Trophoblast cell (in vitro differentiated cells and primary cell): Measurements from ENCODE around the gene ERG28.
A peak's percentile ranks its signal among the peaks of the same experiment; 100 is the strongest.

Source experiments
- DNase-seq, 2 donors: peaks; one replicate each; pipeline ENCODE4 v3.0.0-alpha.2; 2016
- H2AFZ ChIP-seq: 2 replicates; pipeline ENCODE4 v1.6.1; 2013; ENCODE audit warnings: low read length, moderate library complexity, mild to moderate bottlenecking; ENCODE audit not compliant: insufficient read depth, poor library complexity
- H2AK5ac ChIP-seq: 2 replicates; pipeline ENCODE4 v1.6.1; 2013; ENCODE audit warnings: mild to moderate bottlenecking, low read length
- H2BK120ac ChIP-seq: 2 replicates; pipeline ENCODE4 v1.6.1; 2013; ENCODE audit warnings: low read length, mild to moderate bottlenecking, moderate library complexity; ENCODE audit not compliant: insufficient read depth, poor library complexity
- H2BK12ac ChIP-seq: 2 replicates; pipeline ENCODE4 v1.6.1; 2013; ENCODE audit warnings: mild to moderate bottlenecking, low read length, moderate library complexity
- H2BK5ac ChIP-seq: 2 replicates; pipeline ENCODE4 v1.6.1; 2013; ENCODE audit warnings: low read length, low read depth, moderate library complexity, mild to moderate bottlenecking; ENCODE audit not compliant: poor library complexity
- H3K14ac ChIP-seq: 2 replicates; pipeline ENCODE4 v1.6.1; 2013; ENCODE audit warnings: mild to moderate bottlenecking, low read length
- H3K18ac ChIP-seq: 2 replicates; pipeline ENCODE4 v1.6.1; 2013; ENCODE audit warnings: mild to moderate bottlenecking, low read length
- H3K23ac ChIP-seq: 2 replicates; pipeline ENCODE4 v1.6.1; 2013; ENCODE audit warnings: low read length
- H3K27ac ChIP-seq: 2 replicates; pipeline ENCODE4 v1.5.1; 2013; ENCODE audit warnings: low read depth, mild to moderate bottlenecking, inconsistent platforms, low read length, moderate library complexity
- H3K27me3 ChIP-seq: 2 replicates; pipeline ENCODE4 v1.6.1; 2013; ENCODE audit warnings: inconsistent platforms, mild to moderate bottlenecking, low read length, moderate library complexity; ENCODE audit not compliant: insufficient read depth
- H3K36me3 ChIP-seq, 2 experiments: 1 replicate in 1 of 2; 2 replicates in 1 of 2; pipeline ENCODE4 v1.6.1; 2013; ENCODE audit warnings: low read length in 2 of 2, mild to moderate bottlenecking in 2 of 2, moderate library complexity in 1 of 2; ENCODE audit not compliant: insufficient read depth in 2 of 2, control insufficient read depth in 1 of 2
- H3K4ac ChIP-seq: 2 replicates; pipeline ENCODE4 v1.6.1; 2013; ENCODE audit warnings: low read depth, mild to moderate bottlenecking, low read length, moderate library complexity
- H3K4me1 ChIP-seq, 2 experiments: 1 replicate in 1 of 2; 2 replicates in 1 of 2; pipeline ENCODE4 v1.6.1; 2013; ENCODE audit warnings: low read length in 2 of 2, mild to moderate bottlenecking in 2 of 2, moderate library complexity in 1 of 2; ENCODE audit not compliant: insufficient read depth in 2 of 2, control insufficient read depth in 1 of 2
- H3K4me2 ChIP-seq: 2 replicates; pipeline ENCODE4 v1.6.1; 2013; ENCODE audit warnings: inconsistent platforms, mild to moderate bottlenecking, low read length, moderate library complexity
- H3K4me3 ChIP-seq: 2 replicates; pipeline ENCODE4 v1.5.1; 2013; ENCODE audit warnings: mild to moderate bottlenecking, low read depth, low read length, inconsistent platforms
- H3K79me1 ChIP-seq: one replicate; pipeline ENCODE4 v1.6.1; 2013; ENCODE audit warnings: low read length
- H3K79me2 ChIP-seq: 2 replicates; pipeline ENCODE4 v1.6.1; 2013; ENCODE audit warnings: low read length, mild to moderate bottlenecking; ENCODE audit not compliant: control insufficient read depth, insufficient read depth, poor library complexity
- H3K9ac ChIP-seq: 2 replicates; pipeline ENCODE4 v1.6.1; 2013; ENCODE audit warnings: mild to moderate bottlenecking, low read length
- H3K9me3 ChIP-seq: 2 replicates; pipeline ENCODE4 v1.6.1; 2013; ENCODE audit warnings: low read depth, mild to moderate bottlenecking, control low read depth, inconsistent platforms, low read length; ENCODE audit not compliant: insufficient read depth
- H4K12ac ChIP-seq: 2 replicates; pipeline ENCODE4 v1.6.1; 2013; ENCODE audit warnings: low read depth, mild to moderate bottlenecking, low read length, moderate library complexity
- H4K8ac ChIP-seq: 2 replicates; pipeline ENCODE4 v1.6.1; 2013; ENCODE audit warnings: low read depth, mild to moderate bottlenecking, low read length, moderate library complexity
- H4K91ac ChIP-seq: one replicate; pipeline ENCODE4 v1.6.1; 2013; ENCODE audit warnings: low read depth, mild to moderate bottlenecking, low read length, moderate library complexity
- WGBS: extraction: QIAGEN DNeasy Blood & Tissue Kit; methylation state at CpG from one replicate; pipeline ENCODE4 v1.1.7; 2013; ENCODE audit warnings: missing lambda C conversion rate; ENCODE audit not compliant: insufficient read length, insufficient coverage; ENCODE audit errors: extremely low coverage; 5-methylcytosine and 5-hydroxymethylcytosine counted together

Gene ERG28

GRCh38 chr14:75610834-75611233 is 49.8 kb downstream of the ERG28 start:
- Histone ChIP-seq H3K9ac (no peak overlapping the region), H3K4me1 (peaks cover 10 to 18% of the 10 kb centered on the region in 2 experiments), H3K4me2 (no peak overlapping the region), H2AK5ac (no peak overlapping the region), H3K18ac (no peak overlapping the region), H3K9me3 (peaks cover 2% of the 10 kb centered on the region), H2AFZ (no peak overlapping the region), H3K23ac (no peak overlapping the region), H3K14ac (no peak overlapping the region), H3K4me3 (no peak overlapping the region), H2BK120ac (no peak overlapping the region), H4K91ac (no peak overlapping the region), H3K36me3 (no peaks in the 10 kb centered on the region), H4K12ac (no peak overlapping the region), H2BK5ac (no peak overlapping the region), H3K4ac (no peak overlapping the region), H3K27ac (no peak overlapping the region), H3K79me1 (no peaks in the 10 kb centered on the region), H2BK12ac (no peak overlapping the region), H3K79me2 (no peaks in the 10 kb centered on the region), H4K8ac (no peak overlapping the region), H3K27me3 (no peaks in the 10 kb centered on the region)
- peak; percentile 70 to 89 for DNase-seq
- WGBS, result no CpG with 5 or more reads among the region's 4 CpGs

GRCh38 chr14:75609606-75610475 is 50.8 kb downstream of the ERG28 start:
- peaks cover 2% of the 10 kb centered on the region for H3K9me3 ChIP-seq
- H4K91ac ChIP-seq, result no peak overlapping the region
- no peak overlapping the region for H3K4me2 ChIP-seq
- no peak overlapping the region for H2AK5ac ChIP-seq
- H3K18ac ChIP-seq, result no peak overlapping the region
- peaks cover 12 to 19% of the 10 kb centered on the region in 2 experiments for H3K4me1 ChIP-seq
- no peak overlapping the region for H3K9ac ChIP-seq
- no peak overlapping the region for H2AFZ ChIP-seq
- no peaks in the 10 kb centered on the region for H3K79me2 ChIP-seq
- H3K4me3 ChIP-seq, result no peak overlapping the region
- H2BK12ac ChIP-seq, result no peak overlapping the region
- no peak overlapping the region for H3K23ac ChIP-seq
- H3K27me3 ChIP-seq, result no peaks in the 10 kb centered on the region
- no peak overlapping the region for H3K14ac ChIP-seq
- H3K79me1 ChIP-seq, result no peaks in the 10 kb centered on the region
- H4K12ac ChIP-seq, result no peak overlapping the region
- no peak overlapping the region for H4K8ac ChIP-seq
- no peak overlapping the region for H2BK120ac ChIP-seq
- DNase-seq, result peak in 1 of 2 donors; percentile 25
- WGBS, result no CpG with 5 or more reads among the region's 9 CpGs
- no peak overlapping the region for H3K4ac ChIP-seq
- no peak overlapping the region for H2BK5ac ChIP-seq
- H3K27ac ChIP-seq, result no peak overlapping the region
- H3K36me3 ChIP-seq, result no peaks in the 10 kb centered on the region

- Histone ChIP-seq H2BK5ac (no peak overlapping the region), H3K23ac (no peak overlapping the region), H2BK120ac (no peak overlapping the region), H3K4me3 (no peak overlapping the region), H2AFZ (no peak overlapping the region), H2BK12ac (no peak overlapping the region), H4K8ac (no peak overlapping the region), H3K4me1 (peaks cover 12 to 21% of the 10 kb centered on the region in 2 experiments), H3K27me3 (no peaks in the 10 kb centered on the region), H3K14ac (no peak overlapping the region), H3K36me3 (no peaks in the 10 kb centered on the region), H4K12ac (no peak overlapping the region), H2AK5ac (no peak overlapping the region), H3K4ac (no peak overlapping the region), H4K91ac (no peak overlapping the region), H3K27ac (no peak overlapping the region), H3K79me1 (no peaks in the 10 kb centered on the region), H3K9me3 (peaks cover 2% of the 10 kb centered on the region), H3K18ac (no peak overlapping the region), H3K4me2 (no peak overlapping the region), H3K9ac (no peak overlapping the region), H3K79me2 (no peaks in the 10 kb centered on the region)
- no CpG with 5 or more reads among the region's 4 CpGs for WGBS
- no peak for DNase-seq
These were observed 51.6 kb downstream of the ERG28 start for GRCh38 chr14:75609116-75609515.

GRCh38 chr14:75607842-75608640 is 52.6 kb downstream of the ERG28 start:
- Histone ChIP-seq H3K4ac (no peak overlapping the region), H3K79me2 (no peaks in the 10 kb centered on the region), H3K4me2 (no peak overlapping the region), H2AK5ac (no peak overlapping the region), H2BK5ac (no peak overlapping the region), H4K8ac (no peak overlapping the region), H2BK120ac (no peak overlapping the region), H4K12ac (no peak overlapping the region), H4K91ac (no peak overlapping the region), H3K36me3 (no peaks in the 10 kb centered on the region), H3K23ac (no peak overlapping the region), H3K27me3 (no peaks in the 10 kb centered on the region), H3K4me3 (no peak overlapping the region), H3K9me3 (peaks cover 2% of the 10 kb centered on the region), H2AFZ (no peak overlapping the region), H3K4me1 (peaks cover 12 to 21% of the 10 kb centered on the region in 2 experiments), H3K27ac (no peak overlapping the region), H3K14ac (no peak overlapping the region), H3K79me1 (no peaks in the 10 kb centered on the region), H3K18ac (peak overlapping the region; percentile 25), H3K9ac (no peak overlapping the region), H2BK12ac (no peak overlapping the region)
- peak; percentile 63 to 73 for DNase-seq
- WGBS, result no CpG with 5 or more reads among the region's 12 CpGs
